Activated T-cell treated with anti-CD3 and anti-CD28 coated beads for 48 hours (primary cell): ENCODE results near the gene RAB17.
"Not testable (repeated sequence)": the region's sequence is repeated elsewhere in the genome, so short reads cannot be mapped to it uniquely, and the experiment has no call there.

ENCODE experiments used
- DNase-seq: peaks from one replicate; pipeline ENCODE4 v3.0.0-alpha.2; 2020; ENCODE audit warnings: low read depth

Gene RAB17

GRCh38 chr2:237598468-237599208 lies 8.1 kb upstream of the RAB17 start:
- DNase-seq = no peak

GRCh38 chr2:237597196-237598145 lies 6.9 kb upstream of the RAB17 start:
- DNase-seq = no peak

- no peak for DNase-seq
Measured at GRCh38 chr2:237596520-237597195, 6.1 kb upstream of the RAB17 start.

- not testable (repeated sequence) for DNase-seq
Measured at GRCh38 chr2:237595829-237596519, 5.4 kb upstream of the RAB17 start.

- no peak for DNase-seq
Measured at GRCh38 chr2:237594514-237594871, 4.0 kb upstream of the RAB17 start.

GRCh38 chr2:237593596-237594320 lies 3.2 kb upstream of the RAB17 start:
- DNase-seq = no peak

GRCh38 chr2:237593036-237593435 lies 2.5 kb upstream of the RAB17 start:
- DNase-seq = no peak

GRCh38 chr2:237592425-237592980 lies 2.0 kb upstream of the RAB17 start:
- DNase-seq = no peak

DNA sequence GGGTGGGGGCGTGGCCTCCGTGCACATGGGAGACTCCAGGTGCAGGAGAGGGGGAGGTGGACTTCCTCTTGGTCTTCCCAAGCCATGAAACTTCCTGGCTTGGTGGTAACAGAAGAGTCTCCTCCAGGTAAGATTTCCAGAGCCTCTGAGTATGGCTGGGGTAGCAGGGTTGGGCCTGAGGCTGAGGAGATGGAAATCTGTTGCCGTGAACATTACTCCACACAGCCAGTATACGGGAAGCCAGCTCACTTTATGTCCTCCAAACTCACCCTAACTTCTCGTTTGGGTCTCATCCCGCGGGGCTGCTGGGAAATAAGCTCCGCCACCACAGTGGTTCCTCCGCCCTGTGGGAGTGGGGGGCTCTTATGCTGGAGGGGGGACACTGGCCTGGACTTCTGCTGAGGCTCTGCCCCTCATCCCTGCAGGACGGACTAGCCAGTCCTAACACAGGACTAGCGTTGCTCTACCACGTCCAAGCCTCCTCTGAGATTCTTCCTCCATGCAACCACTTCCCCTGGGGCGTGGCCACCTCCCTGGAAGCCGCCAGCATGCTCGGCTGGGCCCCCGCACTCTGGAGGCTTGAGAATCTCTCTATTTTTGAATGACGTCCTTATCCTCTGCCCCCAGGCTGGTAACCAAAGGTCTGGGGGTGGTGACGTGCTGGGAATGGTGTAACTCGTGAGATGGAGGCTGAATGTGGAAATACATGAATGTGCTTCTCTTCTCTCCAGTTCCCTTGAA lies 777 bp upstream of the RAB17 start:
- DNase-seq = no peak

DNA sequence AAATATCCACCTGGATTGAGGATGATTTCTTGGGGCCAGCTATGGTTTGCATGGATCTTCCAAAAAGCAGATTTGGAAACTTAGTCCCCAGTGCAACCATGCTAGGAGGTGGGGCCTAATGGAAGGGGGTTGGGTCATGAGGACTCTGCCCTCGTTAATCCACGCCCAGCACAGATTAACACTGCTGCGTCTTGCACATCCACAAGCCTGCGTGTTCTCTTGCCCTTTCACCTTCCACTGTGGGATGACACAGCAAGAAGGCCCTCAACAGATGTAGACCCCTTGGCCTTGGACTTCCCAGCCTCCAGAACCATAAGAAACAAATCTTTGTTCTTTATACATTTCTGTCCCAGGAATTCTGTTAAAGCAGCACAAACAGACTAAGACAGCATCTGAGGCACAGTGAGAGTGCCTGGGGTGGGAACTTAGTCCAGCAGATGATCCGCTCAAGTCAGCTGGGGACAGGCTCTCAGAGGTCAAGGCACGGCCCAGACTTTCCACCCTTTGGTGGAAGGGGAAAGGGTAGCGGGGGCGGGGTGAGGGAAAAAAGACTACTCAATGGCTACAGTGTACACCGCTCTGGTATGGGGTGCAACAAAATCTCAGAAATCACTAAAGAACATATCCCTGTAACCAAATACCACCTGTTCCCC lies 2.4 kb downstream of the RAB17 start:
- no peak for DNase-seq

- DNase-seq = no peak
Measured at GRCh38 chr2:237585590-237586221, 4.8 kb downstream of the RAB17 start.

- no peak for DNase-seq
Measured at GRCh38 chr2:237583385-237584295, 6.9 kb downstream of the RAB17 start.

DNA sequence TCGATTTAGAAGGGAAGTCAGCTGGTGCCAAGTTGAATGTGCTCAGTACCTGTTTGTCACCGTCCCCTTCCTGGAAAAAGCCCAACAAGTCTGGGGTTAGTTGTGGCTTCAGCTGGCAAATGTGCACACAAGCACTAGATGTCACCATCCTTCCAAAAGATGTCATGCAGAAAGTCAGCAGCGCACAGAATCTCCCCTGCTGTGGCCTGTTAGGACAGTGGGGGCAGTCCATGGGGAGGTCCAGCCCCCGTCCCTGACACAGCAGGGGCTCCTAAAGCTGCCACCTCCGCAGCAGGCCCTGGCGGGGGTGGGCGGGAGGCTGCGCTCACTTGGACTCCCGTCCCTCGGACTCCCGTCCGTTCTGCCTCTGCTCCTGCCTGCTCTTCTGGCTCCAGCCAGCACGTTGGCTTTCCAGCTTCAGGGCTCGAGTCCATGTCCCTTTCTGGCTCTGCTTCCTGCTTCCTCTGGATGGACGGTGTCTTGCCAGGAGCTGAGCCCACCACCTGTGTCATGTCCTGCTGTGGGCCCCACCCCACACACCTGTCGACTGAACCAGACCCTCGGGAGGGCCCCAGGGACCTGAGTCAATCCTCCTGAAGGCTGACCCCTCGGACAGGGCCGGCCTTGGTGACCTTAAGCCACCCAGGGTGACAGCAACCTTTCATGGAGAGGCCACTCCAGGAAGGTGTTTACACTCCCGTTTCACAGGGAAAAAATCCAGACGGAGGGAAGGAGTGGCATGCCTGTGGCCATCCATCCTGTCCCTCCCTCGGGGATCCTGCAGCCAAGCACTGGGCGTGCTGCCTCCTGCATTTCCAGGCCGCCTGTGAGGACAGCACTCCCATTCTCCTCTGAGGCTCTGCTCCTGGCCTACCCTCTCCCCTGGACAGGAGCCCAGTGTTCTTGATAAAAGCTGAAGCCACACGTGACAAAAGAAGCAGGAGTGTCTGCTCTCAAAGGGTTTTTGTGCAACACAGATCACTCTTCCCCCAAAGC lies 8.5 kb downstream of the RAB17 start:
- DNase-seq = peak; percentile 35

GRCh38 chr2:237581326-237581725 lies 9.2 kb downstream of the RAB17 start:
- DNase-seq = no peak

DNA sequence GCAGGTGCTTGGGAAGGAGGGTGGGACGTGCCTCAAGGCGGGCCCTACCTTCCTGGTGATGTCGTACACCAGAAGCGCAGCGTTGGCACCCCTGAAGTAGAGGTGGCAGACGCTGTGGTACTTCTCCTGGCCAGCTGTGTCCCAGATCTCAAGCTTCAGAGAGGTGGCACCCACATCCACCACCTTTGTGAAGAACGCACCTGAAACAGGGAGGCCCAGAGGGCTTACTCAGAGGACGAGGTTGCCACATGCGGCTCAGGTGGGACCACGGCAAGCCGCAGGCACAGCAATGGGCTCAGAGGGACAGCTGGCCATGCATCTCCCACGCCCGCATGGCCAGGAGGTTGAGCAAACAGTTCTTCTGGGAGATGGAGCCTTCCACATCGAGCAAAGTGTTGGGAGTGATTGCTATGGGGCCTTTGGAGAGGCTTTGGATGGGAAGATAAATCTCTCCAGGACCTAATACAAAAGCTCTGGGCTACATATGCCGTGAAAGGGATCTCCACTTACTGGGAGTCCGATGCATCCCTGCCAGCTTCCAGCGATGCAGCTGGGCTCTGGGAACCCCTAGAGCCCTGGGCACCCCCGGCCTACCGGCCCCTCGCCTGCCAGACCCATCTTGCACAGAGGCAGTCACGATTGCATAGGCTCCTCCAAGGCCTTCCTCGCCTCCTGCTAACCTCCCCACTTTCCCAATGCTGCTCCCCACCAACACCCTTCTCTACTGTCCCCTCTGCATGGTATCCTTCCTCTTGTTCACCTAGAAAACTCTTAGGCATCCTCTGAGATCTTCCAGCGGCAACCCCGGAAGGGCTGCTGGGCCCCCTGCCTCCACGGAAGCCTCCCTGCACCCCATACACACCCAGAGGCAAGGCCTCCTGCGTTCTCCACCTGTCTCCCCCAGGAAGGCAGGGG lies 12.3 kb downstream of the RAB17 start:
- DNase-seq = no peak

GRCh38 chr2:237577458-237577857 lies 13.1 kb downstream of the RAB17 start:
- DNase-seq = no peak
